Stimulated activated CD4-positive, alpha-beta T cell treated with anti-CD3 and anti-CD28 coated beads, Interleukin-1b, Interleukin-23, amount 100 ng/mL, for 24 hours (primary cell): ENCODE measurements around the gene SUPT20H.

ENCODE experiments used
- DNase-seq, 4 experiments: peaks; one replicate each; pipeline ENCODE4 v3.0.0-alpha.2; 2020; ENCODE audit warnings: low read depth in 4 of 4, low spot score in 1 of 4

Gene SUPT20H

DNA sequence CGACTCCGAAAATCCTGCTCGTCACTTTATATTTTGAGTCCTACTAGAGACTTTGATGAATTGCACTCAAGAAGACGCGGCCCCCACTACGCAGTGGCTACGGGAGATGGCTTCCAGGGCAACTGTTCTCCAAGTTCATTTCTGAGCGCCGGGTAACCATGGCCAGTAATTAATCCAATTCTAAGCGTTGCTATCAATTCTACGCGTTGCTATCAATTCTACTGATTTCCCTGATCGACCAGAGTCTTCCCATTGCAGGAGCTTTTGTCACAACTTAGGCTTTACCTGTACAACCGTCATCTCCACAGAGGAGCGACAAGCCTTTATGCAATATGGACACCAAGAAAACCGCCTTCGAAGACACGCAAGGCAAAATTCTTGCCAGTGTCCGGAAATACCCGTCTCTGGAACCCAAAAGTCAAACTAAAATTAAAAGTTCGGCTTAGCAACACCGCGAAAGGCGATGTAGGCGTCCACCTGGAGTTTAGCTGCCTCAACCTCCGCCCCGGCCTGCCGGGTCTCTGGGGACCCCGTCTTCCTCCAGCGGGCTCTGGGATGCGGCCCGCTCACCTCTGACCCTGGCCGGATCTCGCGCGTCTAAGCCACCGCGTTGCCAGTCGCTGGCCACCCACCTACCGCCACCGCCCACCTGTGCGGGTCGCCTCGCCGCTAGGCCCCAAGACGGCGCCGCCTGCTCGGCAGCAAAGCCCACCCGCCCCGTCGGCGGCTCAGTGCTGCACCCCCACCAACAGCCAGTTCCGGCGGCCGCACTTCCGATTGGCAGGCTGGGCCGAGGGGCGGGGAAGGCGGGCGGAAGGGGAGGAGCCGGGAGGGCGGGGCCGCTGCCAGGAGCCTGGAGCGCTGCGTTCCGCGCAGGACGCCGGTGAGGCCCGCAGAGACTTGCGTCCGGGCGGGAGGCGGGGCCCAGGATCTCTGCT is at the start of gene SUPT20H:
SUPT20H (minus strand) TSS at position 779 of the 938 bp plus-strand sequence. CDS start 8,198 bp downstream, outside the sequence.
- peak; percentile 87 to 93 (median 90) for DNase-seq

DNA sequence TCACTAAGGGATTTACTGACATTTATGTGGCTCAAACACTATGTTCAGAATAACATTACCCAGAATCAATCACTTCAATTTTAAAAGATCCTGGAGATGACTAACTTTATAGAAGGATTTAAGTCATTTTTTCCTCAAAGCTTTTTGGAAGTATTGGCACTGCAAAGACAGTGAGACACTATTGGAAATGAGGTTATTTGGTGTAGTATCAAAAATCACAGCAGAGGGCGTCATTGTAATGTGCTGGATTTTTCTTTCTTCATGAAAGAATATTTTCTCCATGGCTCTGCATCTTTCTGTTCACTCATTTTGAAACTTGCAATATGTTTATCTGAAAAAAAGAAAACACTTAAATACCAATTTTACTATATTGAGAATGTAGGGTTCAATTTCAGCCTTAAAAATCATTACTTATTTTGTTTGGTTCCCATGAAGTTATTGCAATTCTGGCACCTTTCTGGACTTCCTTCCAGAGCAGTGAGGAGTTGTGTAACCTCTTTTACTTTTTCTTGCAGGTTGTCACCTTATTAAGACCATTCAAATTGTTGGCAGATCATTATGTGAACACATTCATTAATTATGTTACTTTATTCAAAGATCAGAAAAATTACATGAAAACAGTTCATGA is 49.7 kb upstream of the SUPT20H start:
- DNase-seq: no peak

DNA sequence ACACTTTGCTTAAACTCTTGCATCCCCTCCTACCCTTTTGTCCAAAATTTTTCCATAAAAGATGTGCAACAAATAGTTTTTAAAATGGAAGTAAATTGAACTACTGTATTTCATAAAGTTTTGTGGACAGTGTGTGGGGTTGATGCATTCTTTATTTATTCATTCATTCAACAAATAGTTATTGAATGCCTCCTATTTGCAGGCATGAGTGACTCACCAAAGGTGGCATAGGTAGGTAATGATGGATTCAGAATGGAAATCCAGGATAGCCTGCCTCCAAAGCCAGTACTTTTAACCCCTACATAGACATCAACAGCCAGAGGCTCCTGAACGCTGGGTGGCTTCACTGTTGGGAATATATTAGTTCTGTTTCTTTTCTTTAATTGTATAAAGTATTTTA is 48.4 kb upstream of the SUPT20H start:
- no peak for DNase-seq

DNA sequence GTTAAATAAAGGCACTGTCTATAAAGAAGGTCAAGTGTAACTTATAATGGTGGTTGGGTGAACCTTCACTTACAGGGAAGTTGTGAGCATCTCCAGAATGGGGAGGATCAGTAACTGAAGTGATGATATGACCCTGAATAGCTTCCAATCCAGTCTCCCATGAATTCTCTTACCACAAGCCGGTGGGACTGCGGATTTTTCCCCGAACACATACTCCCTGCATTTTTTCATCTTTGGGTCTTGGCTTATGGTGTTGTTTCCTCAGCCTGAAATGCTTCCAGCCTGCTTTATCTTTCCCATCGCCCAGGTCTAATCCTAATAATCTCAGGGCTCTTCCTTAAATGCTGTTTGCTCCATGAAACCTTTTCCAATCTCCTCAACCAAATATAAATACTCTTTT is 48.0 kb upstream of the SUPT20H start:
- DNase-seq: no peak

DNA sequence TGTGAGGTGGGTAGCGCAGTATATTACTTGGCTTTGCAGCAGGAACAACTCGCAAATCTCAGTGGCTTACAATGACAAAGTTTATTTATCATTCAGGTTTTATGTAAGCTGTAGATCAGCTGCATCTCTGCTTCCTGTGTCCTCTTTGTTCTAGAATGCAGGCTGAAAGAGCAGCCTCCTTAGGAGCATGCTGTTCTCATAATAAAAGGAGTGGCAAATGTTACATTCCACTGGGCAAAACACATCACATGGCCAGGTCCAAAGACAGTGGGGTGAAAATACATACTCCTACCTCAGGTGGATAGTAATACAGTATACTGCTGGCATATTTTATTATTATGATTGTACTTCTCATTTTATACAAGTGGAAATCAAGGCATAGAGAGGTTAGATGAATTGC is 47.2 kb upstream of the SUPT20H start:
- no peak for DNase-seq

DNA sequence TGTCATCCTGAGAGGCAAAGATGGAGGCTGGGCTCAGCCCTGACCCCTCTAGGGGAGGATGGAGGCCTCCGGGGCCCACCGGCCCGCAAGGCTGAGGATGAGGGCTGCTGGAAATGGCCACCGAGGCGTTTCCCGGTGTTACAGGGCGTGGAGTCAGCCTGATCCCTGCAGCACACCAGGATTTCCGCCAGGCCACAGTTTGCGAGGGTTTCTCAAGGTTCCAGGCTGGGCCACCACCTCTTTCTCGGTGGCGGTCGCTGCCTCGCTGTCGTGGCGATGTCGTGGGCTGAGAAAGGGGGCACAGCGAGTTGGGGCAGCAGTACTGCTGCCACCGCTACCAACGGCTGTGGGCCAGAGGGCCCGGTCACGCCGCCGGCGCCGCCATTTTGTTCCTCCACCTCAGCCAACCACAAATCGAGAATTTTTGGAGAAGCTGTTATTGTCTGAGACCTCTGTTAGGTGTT is 45.8 kb upstream of the SUPT20H start, which contains the start of gene CSNK1A1L:
CSNK1A1L (minus strand) TSS at position 414 of the 464 bp plus-strand sequence; CDS start at position 6, 408 bp downstream.
- DNase-seq: no peak

DNA sequence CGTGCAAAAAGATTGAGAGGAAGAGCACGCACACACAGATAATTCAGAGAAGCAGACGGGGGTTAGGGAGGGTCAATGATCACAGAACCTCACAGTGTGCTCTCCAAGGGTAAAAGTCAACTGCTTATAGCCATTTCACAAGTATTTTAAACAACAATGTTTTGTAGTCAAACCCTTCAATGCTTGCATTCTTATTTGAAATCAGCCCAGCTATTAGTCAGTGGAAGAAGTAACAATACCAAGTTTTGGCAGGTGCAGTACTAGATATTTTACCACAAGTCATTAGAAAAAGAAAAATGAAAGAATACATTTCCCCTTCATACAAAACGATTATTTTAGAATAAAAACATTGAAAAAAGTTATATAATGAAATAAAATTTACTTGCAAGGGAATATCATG is 43.4 kb upstream of the SUPT20H start:
- DNase-seq: no peak

DNA sequence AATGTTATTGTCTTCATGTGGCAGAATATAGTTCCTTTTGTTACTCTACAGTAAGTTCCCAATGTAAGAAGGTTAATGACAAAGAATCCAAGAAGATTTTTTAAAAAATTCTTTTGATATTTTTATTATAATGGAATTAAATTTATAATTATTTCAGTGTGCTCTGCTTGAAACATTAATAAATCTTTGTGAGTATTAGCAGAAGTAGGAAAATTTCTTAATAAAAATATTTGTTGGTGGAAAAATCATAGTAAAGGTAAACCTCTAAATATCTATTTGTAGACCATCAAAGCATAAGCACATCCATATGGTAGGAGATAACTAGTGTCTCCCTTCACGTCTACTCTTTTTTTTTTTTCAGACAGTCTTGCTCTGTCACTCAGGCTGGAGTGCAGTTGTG is 41.7 kb upstream of the SUPT20H start:
- no peak for DNase-seq

DNA sequence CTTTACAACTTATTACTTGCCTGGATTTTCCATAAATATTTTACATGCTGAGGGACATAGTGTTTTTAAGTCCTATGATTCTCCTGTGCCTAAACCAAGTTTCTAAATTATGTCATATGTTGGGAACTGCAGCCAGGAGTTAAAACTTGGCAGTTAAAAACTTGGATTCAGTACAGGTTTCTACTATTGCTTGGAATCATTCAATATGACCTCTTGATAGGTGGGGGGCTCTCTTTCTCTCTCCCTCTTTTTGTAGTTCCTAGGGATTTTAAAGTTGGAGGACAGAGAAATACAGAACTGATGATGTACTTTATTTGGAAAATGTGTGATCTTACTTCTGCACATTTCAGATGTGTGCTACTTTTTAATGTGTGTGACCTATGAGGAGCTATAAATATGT is 41.2 kb upstream of the SUPT20H start:
- no peak for DNase-seq

DNA sequence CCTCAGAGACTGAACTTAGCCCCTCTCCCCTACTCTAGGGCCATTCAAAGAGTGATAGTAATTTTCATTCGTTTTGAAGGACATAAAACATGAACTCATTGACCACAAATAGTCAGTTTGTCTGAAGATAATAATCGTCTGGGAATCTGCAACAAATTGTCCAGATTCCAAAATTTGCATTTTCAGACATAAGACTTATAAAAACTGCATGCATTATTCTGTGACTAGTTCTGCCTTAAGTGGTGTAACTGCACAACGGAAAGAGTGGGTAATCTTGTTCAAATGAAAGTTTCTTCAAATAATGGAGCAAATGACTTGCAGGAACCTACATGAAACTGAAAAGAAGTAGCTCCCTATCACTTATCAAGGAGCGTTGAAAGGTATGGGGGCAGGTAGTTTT is 37.6 kb upstream of the SUPT20H start:
- DNase-seq: no peak

DNA sequence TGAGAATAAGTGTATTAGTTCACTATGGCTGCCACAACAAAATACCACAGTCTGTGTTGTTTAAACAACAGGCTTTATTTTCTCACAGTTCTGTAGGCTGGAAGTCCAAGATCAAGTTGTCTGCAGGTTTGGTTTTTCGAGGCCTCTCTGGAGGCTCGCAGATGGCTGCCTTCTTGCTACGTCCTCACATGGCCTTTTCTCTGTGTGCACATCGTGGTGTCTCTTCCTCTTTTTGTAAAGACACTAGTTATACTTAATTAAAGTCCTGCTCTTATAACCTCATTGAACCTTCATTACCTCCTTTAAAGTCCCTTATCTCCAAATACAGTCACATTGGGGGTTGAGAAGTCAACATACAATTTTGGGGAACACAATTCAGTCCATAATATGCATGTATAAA is 35.4 kb upstream of the SUPT20H start:
- no peak for DNase-seq

DNA sequence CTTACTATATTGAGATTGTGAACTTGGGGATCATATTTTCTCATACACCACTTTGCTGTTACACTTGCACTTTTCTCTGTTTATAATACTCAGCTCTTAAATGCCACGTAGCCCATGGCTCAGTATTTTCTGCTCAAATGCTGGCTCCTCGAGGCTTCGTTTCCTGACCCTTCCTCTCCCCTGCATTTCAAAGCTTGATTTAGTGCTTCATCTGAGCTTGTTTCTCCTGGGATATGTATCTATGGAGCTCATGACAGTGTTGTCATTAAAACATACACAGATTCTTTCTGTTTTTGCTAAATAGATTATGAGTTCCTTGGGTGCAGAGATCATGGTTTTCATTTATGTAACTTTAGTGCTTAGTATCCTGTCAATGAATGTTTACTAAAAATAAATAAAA is 34.6 kb upstream of the SUPT20H start:
- no peak for DNase-seq

DNA sequence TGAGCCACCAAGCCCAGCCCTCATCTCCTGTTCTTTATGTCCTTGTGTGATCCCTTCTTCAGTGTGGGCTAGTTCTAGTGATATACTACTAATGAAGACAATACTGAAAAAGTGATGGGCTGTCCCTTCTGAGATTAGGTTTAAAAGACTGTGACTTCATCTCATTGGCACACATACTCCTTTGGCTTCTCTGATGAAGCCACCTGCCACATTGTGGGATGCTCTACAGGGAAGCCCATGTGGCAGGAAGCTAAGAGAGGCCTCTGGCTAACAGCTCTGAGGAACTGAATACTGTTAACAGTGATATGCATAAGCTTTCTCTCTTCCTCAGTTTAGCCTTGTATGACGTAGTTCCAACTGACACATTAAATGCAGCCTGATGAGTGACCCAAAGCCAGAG is 32.3 kb upstream of the SUPT20H start:
- no peak for DNase-seq

DNA sequence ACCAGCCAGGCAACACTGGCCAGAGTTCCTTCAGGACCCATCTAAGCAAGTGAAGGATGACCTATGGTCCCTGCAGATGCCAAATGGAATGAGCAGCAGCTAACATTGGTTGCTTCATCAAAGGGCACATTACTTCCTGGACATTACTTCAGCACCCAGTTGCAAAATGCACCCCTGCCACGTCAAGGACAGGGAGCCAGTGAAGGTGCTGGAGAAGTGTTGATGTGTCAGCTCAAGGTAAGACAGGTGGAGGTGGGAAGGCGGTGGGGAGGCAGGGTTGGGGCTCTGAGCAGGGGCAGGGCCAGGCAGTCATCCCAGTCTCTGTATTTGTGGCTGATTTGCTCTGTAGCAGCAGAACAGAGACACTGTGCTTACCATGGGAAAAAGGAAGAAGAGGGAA is 31.4 kb upstream of the SUPT20H start:
- no peak for DNase-seq

DNA sequence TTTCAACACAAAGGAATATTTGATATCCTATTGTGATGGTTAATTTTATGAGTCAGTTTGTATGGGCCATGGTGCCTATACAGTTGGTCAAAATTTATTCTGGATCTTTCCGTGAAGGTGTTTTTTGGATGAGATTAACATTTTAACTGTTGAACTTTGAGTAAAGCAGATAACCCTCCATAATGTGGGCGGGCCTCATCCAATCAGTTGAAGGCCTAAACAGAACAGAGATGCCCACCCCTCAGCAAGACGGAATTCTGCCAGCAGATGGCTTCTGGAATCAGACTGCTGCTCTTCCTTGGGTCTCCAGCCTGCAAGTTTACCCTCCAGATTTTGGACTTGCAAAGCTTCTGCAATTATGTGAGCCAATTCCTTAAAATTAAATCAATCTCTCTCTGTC is 30.0 kb upstream of the SUPT20H start:
- DNase-seq: no peak

DNA sequence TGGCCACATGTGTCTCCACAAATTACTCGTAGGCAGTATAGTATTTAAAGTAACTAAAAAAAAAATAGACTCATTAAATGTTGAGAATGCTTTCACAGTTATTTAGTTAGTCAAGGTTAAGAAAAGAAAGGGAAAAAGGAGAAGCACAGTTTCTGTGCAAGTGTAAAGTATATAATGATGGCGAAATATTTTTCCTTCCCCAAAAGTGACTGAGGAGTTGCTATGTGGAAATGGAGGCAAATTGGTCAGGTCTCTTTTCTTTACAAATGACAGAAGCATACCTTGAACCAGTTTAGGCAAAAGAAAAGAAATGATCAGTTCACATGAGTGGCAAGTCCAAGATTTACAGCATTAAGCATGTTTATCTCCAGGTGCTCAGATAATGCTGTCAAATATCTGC is 28.0 kb upstream of the SUPT20H start:
- no peak for DNase-seq

DNA sequence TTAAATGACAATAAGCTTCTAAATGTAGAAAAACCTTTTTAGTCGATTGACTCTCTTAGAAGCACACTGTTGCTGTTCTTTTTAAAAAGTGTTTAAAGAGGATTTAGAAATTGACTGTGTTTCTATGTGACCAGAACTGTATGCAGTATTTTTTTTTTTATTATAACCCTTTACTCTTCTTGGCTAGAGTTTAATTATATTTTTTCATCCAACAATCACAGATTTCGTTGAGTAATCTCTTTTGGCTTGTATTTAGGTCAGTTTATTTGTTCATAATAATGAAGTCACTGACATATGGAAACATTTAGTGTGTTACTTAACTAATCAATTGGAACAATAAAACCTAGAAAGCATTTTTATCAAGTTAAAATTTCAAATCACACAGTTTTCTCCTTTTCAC is 26.1 kb upstream of the SUPT20H start:
- no peak for DNase-seq

DNA sequence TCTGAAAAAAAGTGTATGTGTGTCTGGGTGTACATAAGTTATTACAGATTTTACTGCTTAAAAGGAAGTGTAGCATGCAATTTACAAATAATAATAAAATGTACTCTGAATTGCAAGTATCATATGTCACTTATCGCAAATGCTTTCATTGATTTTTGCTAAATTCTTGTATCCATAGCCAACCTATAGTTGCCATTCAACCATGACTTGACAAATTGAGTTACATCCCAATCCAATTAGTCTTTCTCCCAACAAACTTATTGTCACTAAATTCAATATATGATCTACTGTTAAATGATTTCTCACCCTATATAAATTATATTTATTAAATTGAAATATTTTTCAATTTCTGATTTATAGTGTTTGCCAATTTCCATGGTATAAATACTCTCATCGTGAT is 17.3 kb upstream of the SUPT20H start:
- DNase-seq: no peak

DNA sequence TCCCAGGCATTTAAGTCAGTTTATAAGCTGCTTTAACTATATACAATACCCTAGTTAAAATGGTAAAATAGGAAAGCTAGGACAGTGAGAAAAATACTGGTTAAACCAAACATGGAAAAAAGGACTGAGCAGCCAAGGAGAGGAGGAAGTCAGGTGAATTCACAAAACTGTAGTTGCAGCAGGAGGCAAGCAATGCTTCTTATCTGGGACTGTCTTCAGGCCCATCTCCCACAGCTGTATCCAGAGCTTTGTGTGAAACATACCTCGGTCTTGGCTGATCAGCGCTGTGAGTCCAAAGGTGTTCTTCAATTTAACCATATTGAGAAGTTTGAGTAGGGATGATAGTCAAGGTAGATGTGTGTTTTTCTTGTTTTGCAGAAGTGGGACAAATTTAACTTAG is 15.7 kb upstream of the SUPT20H start:
- no peak for DNase-seq

DNA sequence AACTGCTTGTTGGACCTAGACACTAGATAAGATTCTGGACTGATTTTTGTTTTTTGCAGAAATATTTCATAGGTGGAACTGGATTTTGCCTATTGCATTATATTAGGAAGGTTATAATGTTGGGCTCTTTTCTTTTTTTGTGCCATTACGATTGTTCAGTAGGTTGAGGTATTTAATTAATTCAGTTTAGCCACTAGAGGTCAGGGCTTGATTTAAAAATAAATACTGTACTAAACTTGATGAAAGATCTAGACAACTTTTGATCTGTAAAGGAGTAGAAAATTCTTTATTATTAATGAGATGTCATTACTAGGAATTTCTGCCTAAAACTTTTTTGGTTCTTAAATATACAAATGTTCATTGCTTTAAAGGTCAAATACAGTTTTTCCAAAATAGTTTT is 15.2 kb upstream of the SUPT20H start:
- DNase-seq: no peak

DNA sequence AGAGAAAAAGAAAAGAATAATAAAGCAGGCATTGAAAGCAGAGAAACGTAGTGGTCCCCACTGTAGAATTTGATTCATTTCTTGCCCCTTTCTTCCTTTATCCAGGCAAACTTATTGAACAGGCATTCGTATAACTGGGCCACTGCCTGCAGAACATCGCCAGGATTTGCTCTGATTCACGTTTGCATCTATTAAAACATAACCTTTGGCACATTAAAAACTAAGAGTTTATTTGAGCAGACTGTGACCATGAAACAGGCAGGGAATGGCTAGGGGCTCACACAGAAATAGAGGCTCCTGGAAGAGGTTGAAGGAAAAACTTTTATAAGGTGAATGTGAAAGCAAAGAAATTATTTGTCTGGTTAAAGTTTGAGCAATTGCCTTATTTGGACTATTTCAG is 12.5 kb upstream of the SUPT20H start:
- DNase-seq: no peak

DNA sequence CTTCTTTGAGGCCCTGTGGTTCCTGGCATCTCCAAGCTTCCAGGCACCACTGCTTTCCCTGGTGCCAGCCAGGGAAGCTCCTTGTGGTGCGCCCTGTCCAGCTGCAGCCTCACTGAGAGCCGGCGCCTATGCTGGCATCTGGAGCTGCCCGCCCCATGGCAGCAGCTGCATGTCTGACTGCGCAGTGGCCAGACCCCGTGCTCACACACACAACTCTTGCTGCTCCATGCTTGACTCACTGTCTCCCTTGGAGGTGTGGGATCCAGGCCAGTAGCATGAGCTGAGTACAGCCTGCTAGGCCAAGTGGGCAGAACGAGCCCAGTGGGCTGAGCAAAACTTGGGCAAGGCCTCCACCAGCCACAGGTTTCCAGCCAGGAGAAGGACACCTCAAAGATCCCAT is 11.5 kb upstream of the SUPT20H start:
- no peak for DNase-seq
